ENCODE measurements around the gene C10orf53. TPM values are rescaled to one million over a fixed set of nuclear protein-coding genes. Genes with fewer than 3 reads are reported as not detected.

The C10orf53 gene
- not detected in 2 replicates for total RNA-seq

DNA sequence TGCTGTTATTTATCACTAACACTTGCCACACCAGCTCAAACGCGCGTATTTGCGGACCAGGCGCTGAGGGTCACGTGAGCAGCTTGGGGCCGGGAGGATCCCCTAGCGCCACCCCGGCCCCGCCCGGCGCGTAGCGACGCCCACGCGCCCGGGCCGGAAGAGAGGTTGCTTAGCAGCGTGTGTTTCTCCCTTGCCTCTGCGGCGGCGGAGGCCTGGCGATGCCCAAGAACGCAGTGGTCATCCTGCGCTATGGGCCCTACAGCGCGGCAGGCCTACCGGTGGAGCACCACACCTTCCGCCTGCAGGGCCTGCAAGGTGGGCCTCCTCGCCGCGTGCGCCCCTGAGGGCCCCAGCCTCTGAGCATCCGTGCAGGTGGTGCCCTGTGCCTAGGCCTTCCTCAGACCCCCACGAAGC, at the start of gene C10orf53:
C10orf53 (plus strand) TSS at position 172 of the 414 bp plus-strand sequence; CDS start at position 219, 47 bp downstream.

Other genes with a start within 250 kb of the C10orf53 start
- gene ERCC6, start 140.5 kb upstream of the C10orf53 start, total RNA-seq: 13.5 and 14.4 TPM in 2 replicates
- gene SLC18A3, start 69.3 kb upstream of the C10orf53 start, total RNA-seq: not detected in 2 replicates
- gene CHAT, start 65.6 kb upstream of the C10orf53 start, total RNA-seq: not detected in 2 replicates
- gene OGDHL, start 82.7 kb downstream of the C10orf53 start, total RNA-seq: 0.17 and 0.29 TPM in 2 replicates

All from smooth muscle cell of trachea (primary cell).